ENCODE data around the gene TET2.

GRCh38 chr4:105166066-105166465 is 19.4 kb downstream of the TET2 start:
- TF ChIP-seq CTCF (IDR thresholded peaks at IDR 0.05) (no peak), POLR2A (IDR thresholded peaks at IDR 0.05) (no peak)
